CD4-positive, CD25-positive, alpha-beta regulatory T cell (primary cell): ENCODE results near the gene CNGA1. TPM values are rescaled to one million over a fixed set of nuclear protein-coding genes. Genes with fewer than 3 reads are reported as not detected.

ENCODE experiments used
- ATAC-seq, 2 donors: fragments of 150-1000 bp; cut with Tn5 transposase; one replicate each; pipeline ENCODE4 v1.10.0; 2021; ENCODE audit warnings: low read depth in 2 of 2, moderate number of reproducible peaks in 2 of 2, moderate library complexity in 1 of 2
- DNase-seq, 3 donors: peaks; one replicate each; pipeline versions ENCODE4 v3.0.0 to v3.0.0-alpha.2; 2012 to 2022; ENCODE audit warnings: mixed read lengths in 1 of 3
- H3K27ac ChIP-seq: one replicate; pipeline ENCODE4 v1.7.0; 2013; ENCODE audit warnings: mild to moderate bottlenecking, low read length; ENCODE audit not compliant: insufficient read depth, poor library complexity, severe bottlenecking
- H3K27me3 ChIP-seq: one replicate; pipeline ENCODE4 v1.7.0; 2013; ENCODE audit warnings: low read length; ENCODE audit not compliant: control insufficient read depth, insufficient read depth
- H3K36me3 ChIP-seq: one replicate; pipeline ENCODE4 v1.7.0; 2013; ENCODE audit warnings: mild to moderate bottlenecking, low read length, moderate library complexity; ENCODE audit not compliant: control insufficient read depth, insufficient read depth
- H3K4me1 ChIP-seq: 2 replicates; pipeline ENCODE4 v1.7.0; 2013; ENCODE audit warnings: mild to moderate bottlenecking, low read length; ENCODE audit not compliant: insufficient read depth, control insufficient read depth, poor library complexity, severe bottlenecking
- H3K4me3 ChIP-seq: one replicate; pipeline ENCODE4 v1.7.0; 2013; ENCODE audit warnings: low read depth, mild to moderate bottlenecking, low read length, moderate library complexity
- H3K9me3 ChIP-seq, 2 experiments: 1 replicate in 1 of 2; 2 replicates in 1 of 2; pipeline ENCODE4 v1.7.0; 2013; ENCODE audit warnings: low read length in 2 of 2, mild to moderate bottlenecking in 1 of 2, moderate library complexity in 1 of 2; ENCODE audit not compliant: control insufficient read depth in 2 of 2
- H3K27ac Mint-ChIP-seq, 3 donors: one replicate each; pipeline ENCODE4 v1.8.0; 2020 to 2022; ENCODE audit warnings: mild to moderate bottlenecking in 3 of 3, mixed read lengths in 3 of 3, moderate library complexity in 2 of 3
- H3K27me3 Mint-ChIP-seq: one replicate; pipeline ENCODE4 v1.8.0; 2022; ENCODE audit warnings: mild to moderate bottlenecking, mixed read lengths
- H3K36me3 Mint-ChIP-seq: one replicate; pipeline ENCODE4 v1.8.0; 2020; ENCODE audit warnings: mixed read lengths
- H3K4me1 Mint-ChIP-seq, 4 donors: one replicate each; pipeline ENCODE4 v1.8.0; 2020 to 2022; ENCODE audit warnings: mixed read lengths in 4 of 4, mild to moderate bottlenecking in 1 of 4
- H3K4me3 Mint-ChIP-seq, 4 donors: one replicate each; pipeline ENCODE4 v1.8.0; 2020 to 2022; ENCODE audit warnings: mild to moderate bottlenecking in 4 of 4, mixed read lengths in 4 of 4, moderate library complexity in 3 of 4
- H3K9me3 Mint-ChIP-seq, 7 donors: one replicate each; pipeline ENCODE4 v1.8.0; 2020 to 2022; ENCODE audit warnings: mixed read lengths in 7 of 7, mild to moderate bottlenecking in 3 of 7, moderate library complexity in 2 of 7
- polyA plus RNA-seq, 4 donors: library from polyadenylated mRNA; unstranded; fragments of 300-500 nt; fragmentation: Illumina TruSeq; gene quantifications; one replicate each; pipeline ENCODE4 v1.2.3, GENCODE V29; 2021
- total RNA-seq: library from RNA; stranded (reverse); gene quantifications from one replicate; pipeline ENCODE4 v1.2.3, GENCODE V29; 2022

CNGA1 gene
- total and polyA plus RNA-seq, 5 donors from 2014 or later = 0.06 TPM; not detected in 4

DNA sequence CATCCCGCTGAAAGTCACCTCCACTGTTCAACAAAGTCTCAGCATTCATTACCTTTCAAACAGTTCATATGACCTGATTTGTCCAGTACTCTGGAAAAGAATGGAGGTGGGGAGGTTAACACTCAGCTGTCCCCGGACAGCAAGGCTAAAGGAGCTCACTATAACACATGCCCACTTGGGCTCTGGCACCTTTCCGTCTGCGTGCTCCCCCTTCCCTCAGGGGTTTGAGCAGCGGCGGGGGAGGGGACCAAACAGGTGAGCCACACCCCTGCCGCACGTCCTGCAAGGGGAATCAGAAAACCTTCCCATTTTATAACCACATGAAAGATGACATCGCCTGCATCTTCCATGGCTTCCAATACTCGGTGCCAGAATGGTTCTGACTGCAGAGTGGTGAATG, 62.2 kb downstream of the CNGA1 start:
- Histone ChIP-seq H3K36me3 (no peaks in the 10 kb centered on the region), H3K4me1 (no peaks in the 10 kb centered on the region), H3K9me3 (no peaks in the 10 kb centered on the region), H3K27me3 (no peaks in the 10 kb centered on the region), H3K27ac (no peak overlapping the region), H3K4me3 (no peak overlapping the region)
- peaks cover 0 to 4% (median 0%) of the 10 kb centered on the region in 7 donors for H3K9me3 Mint-ChIP-seq
- no peaks in the 10 kb centered on the region for H3K36me3 Mint-ChIP-seq
- no peaks in the 10 kb centered on the region for H3K4me1 Mint-ChIP-seq
- no peaks in the 10 kb centered on the region for H3K27me3 Mint-ChIP-seq
- DNase-seq (no peak), ATAC-seq (no peak)
- no peak overlapping the region for H3K4me3 Mint-ChIP-seq
- H3K27ac Mint-ChIP-seq = no peak overlapping the region

DNA sequence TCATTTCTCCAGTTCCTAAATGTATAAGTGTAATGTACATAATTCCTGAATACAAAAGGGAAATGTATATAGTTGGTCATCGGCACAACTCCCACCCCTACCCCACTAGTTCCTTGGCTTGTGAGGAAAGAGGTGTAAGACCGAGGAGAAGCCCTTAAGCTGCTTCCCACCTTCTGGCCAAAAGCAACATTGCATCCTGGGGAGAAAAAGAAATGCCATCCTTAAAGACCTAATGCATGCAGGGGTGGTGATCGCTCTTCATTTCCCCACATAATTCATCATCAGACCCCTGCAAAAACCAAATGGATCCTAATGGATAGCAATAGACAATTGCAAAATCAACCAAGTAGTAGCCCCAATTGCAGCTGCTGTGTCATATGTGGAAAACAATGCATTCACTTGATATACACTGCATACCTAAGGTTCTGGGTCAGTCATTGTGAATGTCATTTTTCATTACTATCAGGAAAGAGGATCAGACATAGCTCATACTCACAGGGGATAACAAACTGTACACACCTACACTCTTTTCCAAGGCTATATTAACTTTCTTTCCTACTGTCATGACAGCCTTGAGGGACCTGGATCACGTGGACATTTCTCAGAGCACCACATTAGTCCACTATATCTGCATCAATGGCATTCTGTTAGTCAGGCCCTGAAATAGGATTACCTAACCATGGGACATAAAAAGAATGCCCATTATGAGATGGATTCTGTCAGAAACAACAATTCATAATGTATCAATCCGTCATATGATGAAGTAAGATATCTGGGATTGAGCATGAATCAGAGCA, 70.4 kb downstream of the CNGA1 start:
- Histone ChIP-seq H3K36me3 (no peaks in the 10 kb centered on the region), H3K9me3 (no peaks in the 10 kb centered on the region), H3K27ac (no peak overlapping the region), H3K27me3 (peaks cover 2% of the 10 kb centered on the region), H3K4me3 (no peak overlapping the region), H3K4me1 (no peaks in the 10 kb centered on the region)
- Mint-ChIP-seq H3K27ac (no peak overlapping the region), H3K4me3 (no peak overlapping the region), H3K4me1 (no peaks in the 10 kb centered on the region), H3K9me3 (peaks cover 0 to 4% (median 0%) of the 10 kb centered on the region in 7 donors), H3K27me3 (no peaks in the 10 kb centered on the region), H3K36me3 (no peaks in the 10 kb centered on the region)
- DNase-seq = no peak
- ATAC-seq = no peak

DNA sequence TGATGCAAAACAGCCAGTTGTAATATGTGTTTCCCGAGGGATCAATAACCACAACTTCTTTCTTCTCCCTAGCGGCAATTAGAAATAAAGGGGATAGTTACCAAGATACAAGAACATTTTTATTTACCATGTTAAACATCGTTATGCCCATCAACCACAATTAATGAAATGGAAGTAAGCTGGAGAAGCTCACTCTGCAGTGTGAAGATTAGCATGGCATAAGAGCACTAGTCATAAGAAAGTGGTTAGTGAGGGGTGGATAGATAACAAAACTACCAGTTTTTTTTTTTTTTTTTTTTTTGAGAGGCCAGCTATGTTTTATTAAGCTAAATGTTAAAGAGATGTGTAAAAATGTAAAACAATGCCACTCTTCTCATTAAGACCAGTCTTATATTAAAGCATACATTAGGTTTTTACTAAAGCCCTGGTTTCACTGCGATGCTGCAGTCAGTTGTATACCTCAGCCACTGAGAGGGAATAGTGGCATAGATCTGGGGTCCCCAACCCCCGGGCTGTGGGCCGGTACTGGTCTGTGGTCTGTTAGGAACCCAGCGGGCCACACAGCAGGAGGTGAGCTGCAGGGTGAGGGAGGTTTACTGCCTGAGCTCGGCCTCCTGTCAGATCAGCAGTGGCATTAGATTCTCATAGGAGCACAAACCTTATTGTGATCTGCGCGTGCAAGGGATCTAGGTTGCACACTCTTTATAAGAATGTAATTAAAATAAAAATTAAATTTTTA, 74.2 kb downstream of the CNGA1 start:
- no peak overlapping the region for H3K27ac ChIP-seq
- no peak overlapping the region for H3K4me3 ChIP-seq
- no peak overlapping the region for H3K27ac Mint-ChIP-seq

DNA sequence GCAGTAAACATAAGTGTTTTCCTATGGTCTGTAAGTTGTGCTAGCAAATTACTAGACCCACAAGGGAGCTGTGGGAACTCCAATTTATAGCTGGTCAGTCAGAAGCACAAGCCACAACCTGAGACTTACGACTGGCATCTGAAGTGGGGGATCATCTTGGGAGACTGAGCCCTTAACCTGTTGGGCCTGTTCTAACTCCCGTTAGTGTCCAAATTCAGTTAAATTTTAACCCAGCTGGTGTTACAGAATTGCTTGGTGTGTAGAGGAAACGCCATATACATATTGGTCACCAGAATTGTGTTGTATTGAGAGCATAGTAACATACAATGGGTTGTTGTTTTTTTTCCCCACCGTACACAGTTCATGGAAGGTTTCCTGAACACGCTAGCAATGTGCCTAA, 77.0 kb downstream of the CNGA1 start:
- Histone ChIP-seq H3K27me3 (peaks cover 4% of the 10 kb centered on the region), H3K4me3 (no peak overlapping the region), H3K9me3 (no peaks in the 10 kb centered on the region), H3K27ac (no peak overlapping the region), H3K4me1 (no peaks in the 10 kb centered on the region), H3K36me3 (no peaks in the 10 kb centered on the region)
- DNase-seq (no peak), ATAC-seq (no peak)
- Mint-ChIP-seq H3K27ac (no peak overlapping the region), H3K27me3 (peaks cover 22% of the 10 kb centered on the region), H3K36me3 (no peaks in the 10 kb centered on the region), H3K9me3 (no peaks in the 10 kb centered on the region), H3K4me1 (no peaks in the 10 kb centered on the region), H3K4me3 (no peak overlapping the region)

More for the DNA sequence above, 74.2 kb downstream of the CNGA1 start:
- no peaks in the 10 kb centered on the region for H3K36me3 ChIP-seq
- no peaks in the 10 kb centered on the region for H3K4me1 Mint-ChIP-seq
- H3K9me3 ChIP-seq = no peaks in the 10 kb centered on the region
- DNase-seq (no peak), ATAC-seq (no peak)
- H3K9me3 Mint-ChIP-seq = no peaks in the 10 kb centered on the region
- peaks cover 13% of the 10 kb centered on the region for H3K27me3 Mint-ChIP-seq
- no peaks in the 10 kb centered on the region for H3K4me1 ChIP-seq
- H3K36me3 Mint-ChIP-seq = no peaks in the 10 kb centered on the region
- peaks cover 6% of the 10 kb centered on the region for H3K27me3 ChIP-seq
- no peak overlapping the region for H3K4me3 Mint-ChIP-seq

DNA sequence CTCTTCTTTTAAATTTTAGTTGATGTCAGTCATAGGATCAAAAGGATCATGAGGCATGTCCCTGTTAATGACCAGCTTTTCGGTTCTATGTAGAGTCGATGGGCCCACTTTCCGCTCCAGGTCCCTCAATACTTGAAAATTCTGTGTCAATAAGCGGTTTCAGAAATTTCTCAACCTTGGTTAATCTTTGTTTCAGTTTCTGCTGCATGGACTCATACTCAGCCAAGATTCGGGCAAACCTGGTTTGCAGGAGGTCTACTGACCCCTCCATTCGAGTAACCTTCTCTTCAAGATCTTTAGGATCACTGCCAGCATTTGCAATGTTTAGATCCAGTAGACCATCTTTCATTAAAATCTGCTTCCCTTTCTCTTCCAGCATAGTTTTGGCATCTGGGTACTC, 80.1 kb downstream of the CNGA1 start:
- Histone ChIP-seq H3K27me3 (peaks cover 4% of the 10 kb centered on the region), H3K4me1 (no peaks in the 10 kb centered on the region), H3K4me3 (no peak overlapping the region), H3K27ac (no peak overlapping the region), H3K36me3 (no peaks in the 10 kb centered on the region), H3K9me3 (no peaks in the 10 kb centered on the region)
- ATAC-seq (no peak), DNase-seq (no peak)
- Mint-ChIP-seq H3K27me3 (peaks cover 22% of the 10 kb centered on the region), H3K36me3 (no peaks in the 10 kb centered on the region), H3K4me1 (no peaks in the 10 kb centered on the region), H3K9me3 (no peaks in the 10 kb centered on the region), H3K27ac (no peak overlapping the region), H3K4me3 (no peak overlapping the region)

DNA sequence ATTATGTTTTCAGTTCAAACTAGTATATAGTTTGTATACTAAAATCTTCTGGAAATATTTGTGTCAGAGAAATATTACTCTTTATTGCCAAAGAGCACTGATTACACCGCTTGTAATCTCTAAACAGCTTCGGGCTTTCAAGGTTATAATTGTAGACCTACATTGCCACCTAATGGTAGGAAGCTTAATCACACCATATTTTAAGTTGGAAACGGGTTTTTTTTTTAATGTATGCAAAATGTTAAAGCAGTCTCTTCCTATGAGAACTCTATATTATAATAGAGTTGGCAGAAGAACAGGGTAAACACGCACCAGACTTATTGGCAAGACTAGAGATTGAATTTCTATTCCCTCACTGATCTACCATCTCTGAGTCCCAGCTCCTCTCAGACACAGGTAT, 82.6 kb downstream of the CNGA1 start:
- DNase-seq = peak in 2 of 3 donors; percentile 56 to 62
- no peak overlapping the region for H3K27ac ChIP-seq
- no peaks in the 10 kb centered on the region for H3K9me3 Mint-ChIP-seq
- no peak overlapping the region for H3K4me3 Mint-ChIP-seq
- no peaks in the 10 kb centered on the region for H3K36me3 Mint-ChIP-seq
- H3K36me3 ChIP-seq = no peaks in the 10 kb centered on the region
- no peaks in the 10 kb centered on the region for H3K4me1 ChIP-seq
- no peak overlapping the region for H3K27ac Mint-ChIP-seq
- H3K27me3 Mint-ChIP-seq = peaks cover 22% of the 10 kb centered on the region
- H3K9me3 ChIP-seq = no peaks in the 10 kb centered on the region
- ATAC-seq = peak; percentile 71 to 75
- peaks cover 0 to 6% (median 0%) of the 10 kb centered on the region in 4 donors for H3K4me1 Mint-ChIP-seq
- H3K4me3 ChIP-seq = no peak overlapping the region
- no peaks in the 10 kb centered on the region for H3K27me3 ChIP-seq

DNA sequence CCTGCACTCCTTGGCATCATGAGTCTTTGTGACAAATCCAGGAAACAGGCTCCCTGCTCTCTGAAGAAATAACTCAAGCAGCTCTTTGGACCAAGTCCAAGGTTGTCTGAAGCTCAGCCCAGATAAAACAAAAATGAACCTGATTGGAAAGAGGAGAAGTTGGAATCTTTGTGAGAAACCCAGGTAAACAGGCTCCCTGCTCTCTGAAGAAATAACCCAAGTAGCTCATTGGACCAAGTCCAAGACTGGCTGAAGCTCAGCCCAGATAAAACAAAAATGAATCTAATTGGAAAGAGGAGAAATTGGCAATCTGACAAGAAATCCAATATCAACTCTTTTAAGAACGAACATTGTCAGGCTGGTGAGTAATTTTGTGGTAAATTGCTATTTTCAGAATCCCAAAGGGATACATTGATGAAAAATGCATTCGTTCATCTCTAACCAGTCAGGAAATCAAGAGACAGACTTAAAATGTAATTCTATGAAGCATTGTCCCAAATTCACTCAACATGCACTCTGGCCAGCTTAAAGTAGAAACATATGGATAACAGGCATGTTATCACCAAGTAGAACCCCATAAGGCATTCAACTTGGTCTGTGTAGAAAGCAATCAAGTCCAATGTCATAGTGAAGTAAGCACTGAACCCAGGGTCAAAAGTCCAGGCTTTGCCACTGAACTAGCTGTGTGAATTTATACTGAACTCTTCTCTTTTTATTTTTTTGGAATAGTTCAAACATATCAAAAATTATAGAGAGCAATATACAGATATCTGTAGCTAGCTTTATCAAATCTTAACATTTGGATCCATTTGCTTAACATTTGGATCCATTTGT, 85.3 kb downstream of the CNGA1 start:
- H3K9me3 ChIP-seq = no peaks in the 10 kb centered on the region
- H3K4me1 Mint-ChIP-seq = peaks cover 5 to 6% (median 6%) of the 10 kb centered on the region in 4 donors
- no peak overlapping the region for H3K4me3 Mint-ChIP-seq
- no peaks in the 10 kb centered on the region for H3K36me3 Mint-ChIP-seq
- no peak for DNase-seq
- peaks cover 20% of the 10 kb centered on the region for H3K27me3 Mint-ChIP-seq
- H3K9me3 Mint-ChIP-seq = no peaks in the 10 kb centered on the region
- H3K4me3 ChIP-seq = no peak overlapping the region
- H3K27me3 ChIP-seq = peaks cover 5% of the 10 kb centered on the region
- ATAC-seq = no peak
- H3K4me1 ChIP-seq = no peaks in the 10 kb centered on the region
- H3K27ac ChIP-seq = no peak overlapping the region
- no peaks in the 10 kb centered on the region for H3K36me3 ChIP-seq
- H3K27ac Mint-ChIP-seq = no peak overlapping the region
